Measurements from ENCODE around the gene DNAAF8. TPM values are rescaled to one million over a fixed set of nuclear protein-coding genes. Genes with fewer than 3 reads are reported as not detected.

The DNAAF8 gene
- total and polyA plus RNA-seq, 2 of the 4 experiments (the other 2 are of a cell fraction) = 0.54 to 1.7 TPM

GRCh38 chr16:4790261-4790660 is 55.9 kb downstream of the DNAAF8 start:
- no peaks in the 10 kb centered on the region for H4K20me1 ChIP-seq (ENCODE audit: insufficient read depth, low read length)
- no peak overlapping the region for H4K5ac ChIP-seq (ENCODE audit: low read depth, low read length)
- no peak overlapping the region for H2BK20ac ChIP-seq (ENCODE audit: low read depth, low read length)
- intact Hi-C loops (cut with micrococcal nuclease) = no loop called here
- no peak overlapping the region for H3K23ac ChIP-seq (ENCODE audit: low read depth, low read length)
- H3K14ac ChIP-seq (replicated peaks; ENCODE audit: low read depth, low read length) = no peak overlapping the region
- no peak for TF ChIP-seq POLR2A (IDR thresholded peaks at IDR 0.05; ENCODE audit: low read depth, low read length)
- no peak for TF ChIP-seq BHLHE40 (IDR thresholded peaks at IDR 0.05; ENCODE audit: low read depth, low read length)
- no peak for TF ChIP-seq USF2 (IDR thresholded peaks at IDR 0.05; ENCODE audit: low read depth, low read length)
- no peak for TF ChIP-seq RFX5 (IDR thresholded peaks at IDR 0.05; ENCODE audit: low read depth, low read length)
- no peak for TF ChIP-seq CHD1 (IDR thresholded peaks at IDR 0.05; ENCODE audit: low read depth, low read length)
- TF ChIP-seq RAD21 (IDR thresholded peaks at IDR 0.05; ENCODE audit: low read length) = no peak
- TF ChIP-seq SMC3 (IDR thresholded peaks at IDR 0.05; ENCODE audit: low read depth, low read length) = no peak
- TF ChIP-seq MXI1 (IDR thresholded peaks at IDR 0.05; ENCODE audit: borderline replicate concordance, low read depth, low read length) = no peak
- no peak for TF ChIP-seq RCOR1 (IDR thresholded peaks at IDR 0.05; ENCODE audit: insufficient replicate concordance, low read length)
- no peak for TF ChIP-seq CTCF (conservative IDR thresholded peaks at IDR 0.05; ENCODE audit: low read depth, low read length)
- TF ChIP-seq ELK1 (IDR thresholded peaks at IDR 0.05; ENCODE audit: borderline replicate concordance, low read depth, low read length) = no peak
- no peak overlapping the region for H2AK9ac ChIP-seq (replicated peaks; ENCODE audit: low read depth, low read length, poor library complexity)
- CTCF ChIA-PET = no interaction called here
- H2BK15ac ChIP-seq (ENCODE audit: low read depth, low read length) = no peak overlapping the region
- BruUV-seq (replicated peaks) = no TSS peak
- no peak overlapping the region for H3K18ac ChIP-seq (ENCODE audit: low read depth, low read length)
- H3K27me3 ChIP-seq (ENCODE audit: control insufficient read depth, insufficient read depth, low read length) = no peaks in the 10 kb centered on the region; the same call in 1 of the 2 replicates
- H2AFZ ChIP-seq (replicated peaks; ENCODE audit: low read length, poor library complexity) = no peak overlapping the region
- ATAC-seq (ENCODE audit: low read depth) = no peak
- 80% methylated on average over 1 of the region's 10 CpGs; no CpG with 5 or more reads in 1 of the 2 experiments for WGBS, 2 experiments (ENCODE audit: extremely low coverage in 2 of 2, insufficient read length in 1 of 2)
- dilution Hi-C loops (cut with HindIII; ENCODE audit: low sequenced_read_pairs, unreplicated experiment) = no loop called here
- no peaks in the 10 kb centered on the region for H3K4me1 ChIP-seq (ENCODE audit: control insufficient read depth, insufficient read depth, low read length)
- H3K9ac ChIP-seq (ENCODE audit: low read depth, low read length) = no peak overlapping the region
- H3K9me3 ChIP-seq (ENCODE audit: control insufficient read depth, insufficient read depth, low read length) = no peaks in the 10 kb centered on the region
- no peak overlapping the region for H3K4me3 ChIP-seq (ENCODE audit: insufficient read depth, low read depth, low read length)
- in situ Hi-C loops (cut with MboI; ENCODE audit: low sequenced_read_pairs) = no loop called here
- H3K56ac ChIP-seq (ENCODE audit: extremely low read depth, insufficient read depth, low read length) = no peak overlapping the region
- H4K8ac ChIP-seq (ENCODE audit: low read depth in 2 of 2, low read length in 2 of 2) = no peak overlapping the region
- H3K4me2 ChIP-seq (ENCODE audit: low read depth, low read length) = no peak overlapping the region
- H2BK120ac ChIP-seq (ENCODE audit: low read depth, low read length) = no peak overlapping the region
- DNase-seq = no peak
- no peak overlapping the region for H3K27ac ChIP-seq (ENCODE audit: insufficient read depth, low read length)
- H3K79me1 ChIP-seq (ENCODE audit: low read depth in 1 of 2, low read length in 2 of 2) = no peaks in the 10 kb centered on the region
- no peak overlapping the region for H4K91ac ChIP-seq (ENCODE audit: insufficient read depth, low read depth, low read length)
- H2AK5ac ChIP-seq (ENCODE audit: low read depth, low read length) = no peak overlapping the region
- POLR2A ChIA-PET (ENCODE audit: unreplicated experiment) = no interaction called here
- H3K9me1 ChIP-seq (ENCODE audit: insufficient read depth, low read length) = 0 out of 2 replicates have a peak, but pooled peaks cover 3% of the 10 kb centered on the region
- H3K4ac ChIP-seq (ENCODE audit: low read depth, low read length) = no peak overlapping the region
- H3K36me3 ChIP-seq (ENCODE audit: control insufficient read depth, insufficient read depth, low read length) = no peaks in the 10 kb centered on the region
- H2BK5ac ChIP-seq (ENCODE audit: low read depth, low read length, poor library complexity, severe bottlenecking) = no peak overlapping the region

Measured in IMR-90 (cell line).